GM18526 (cell line): Measurements from ENCODE around the gene CDON.

ENCODE experiments used
- POLR2A ChIP-seq: IDR thresholded peaks from 3 replicates; pipeline ENCODE4 v1.6.1; 2011; ENCODE audit not compliant: insufficient read length; ENCODE audit errors: extremely low read depth

The CDON gene

GRCh38 chr11:126061707-126062678, 673 bp downstream of the CDON start:
- TF ChIP-seq POLR2A = no peak

- no peak for TF ChIP-seq POLR2A
Measured at GRCh38 chr11:126060757-126061171, 1.9 kb downstream of the CDON start.

- TF ChIP-seq POLR2A = no peak
Measured at GRCh38 chr11:126059238-126059781, 3.4 kb downstream of the CDON start.

- TF ChIP-seq POLR2A = no peak
Measured at GRCh38 chr11:126058105-126058874, 4.4 kb downstream of the CDON start.

- no peak for TF ChIP-seq POLR2A
Measured at GRCh38 chr11:126054882-126055281, 7.8 kb downstream of the CDON start.

- no peak for TF ChIP-seq POLR2A
Measured at GRCh38 chr11:126054408-126054807, 8.3 kb downstream of the CDON start.

- TF ChIP-seq POLR2A = no peak
Measured at GRCh38 chr11:126053415-126054286, 9.0 kb downstream of the CDON start.

GRCh38 chr11:126051117-126051516, 11.5 kb downstream of the CDON start:
- TF ChIP-seq POLR2A = no peak

- TF ChIP-seq POLR2A = no peak
Measured at GRCh38 chr11:126049159-126049558, 13.5 kb downstream of the CDON start.

- no peak for TF ChIP-seq POLR2A
Measured at GRCh38 chr11:126048197-126048596, 14.5 kb downstream of the CDON start.

GRCh38 chr11:126046570-126047195, 16.0 kb downstream of the CDON start:
- no peak for TF ChIP-seq POLR2A

GRCh38 chr11:126039485-126040271, 23.0 kb downstream of the CDON start:
- TF ChIP-seq POLR2A = no peak

- TF ChIP-seq POLR2A = no peak
Measured at GRCh38 chr11:126035718-126036117, 26.9 kb downstream of the CDON start.
